Keratinocyte (primary cell): ENCODE measurements around the gene SLIT3. TPM values are rescaled to one million over a fixed set of nuclear protein-coding genes. Genes with fewer than 3 reads are reported as not detected.

ENCODE experiments used
- DNase-seq: peaks from one replicate; pipeline ENCODE4 v3.0.0-alpha.2; 2011; ENCODE audit warnings: low read depth, missing footprints, low spot score
- FAIRE-seq: peaks from 2 replicates; lab custom pipeline; 2011; peaks lifted over from hg19 to GRCh38; lab: Jason Lieb, UNC
- H2AFZ ChIP-seq: 2 replicates; pipeline ENCODE4 v1.6.0; 2012; ENCODE audit warnings: low read length, control low read depth, inconsistent platforms; ENCODE audit not compliant: control insufficient read depth
- H3K27ac ChIP-seq: 2 replicates; pipeline ENCODE4 v1.5.1; 2011; ENCODE audit warnings: low read length; ENCODE audit not compliant: control insufficient read depth, insufficient read depth
- H3K27me3 ChIP-seq: 3 replicates; pipeline ENCODE4 v1.6.0; 2011; ENCODE audit warnings: low read length; ENCODE audit not compliant: control insufficient read depth, insufficient read depth; ENCODE audit errors: extremely low read depth
- H3K36me3 ChIP-seq, 2 experiments: 2 replicates in 1 of 2; 3 replicates in 1 of 2; pipeline ENCODE4 v1.5.1; 2011; ENCODE audit warnings: low read length in 2 of 2, mild to moderate bottlenecking in 1 of 2; ENCODE audit not compliant: control insufficient read depth in 2 of 2, insufficient read depth in 2 of 2; ENCODE audit errors: extremely low read depth in 1 of 2
- H3K4me1 ChIP-seq: 3 replicates; pipeline ENCODE4 v1.5.1; 2011; ENCODE audit warnings: low read length; ENCODE audit not compliant: control insufficient read depth, insufficient read depth; ENCODE audit errors: extremely low read depth
- H3K4me2 ChIP-seq: 3 replicates; pipeline ENCODE4 v1.6.0; 2011; ENCODE audit warnings: low read depth, low read length; ENCODE audit not compliant: control insufficient read depth, insufficient read depth; ENCODE audit errors: extremely low read depth
- H3K4me3 ChIP-seq, 3 experiments: fragments of 200-600 bp in 1 of 3; sonication (generic) in 1 of 3; 2 replicates in 2 of 3; 3 replicates in 1 of 3; pipeline ENCODE4 v1.5.1; 2011 to 2016; ENCODE audit warnings: low read length in 3 of 3, mild to moderate bottlenecking in 3 of 3, control low read depth in 2 of 3, inconsistent platforms in 1 of 3, low read depth in 1 of 3, mixed read lengths in 1 of 3, mixed run types in 1 of 3, moderate library complexity in 1 of 3; ENCODE audit not compliant: control insufficient read depth in 2 of 3, insufficient read depth in 2 of 3; ENCODE audit errors: extremely low read depth in 1 of 3
- H3K79me2 ChIP-seq: 2 replicates; pipeline ENCODE4 v1.6.0; 2012; ENCODE audit warnings: low read length; ENCODE audit not compliant: control insufficient read depth, insufficient read depth
- H3K9ac ChIP-seq: 3 replicates; pipeline ENCODE4 v1.6.0; 2011; ENCODE audit warnings: low read length; ENCODE audit not compliant: control insufficient read depth, insufficient read depth; ENCODE audit errors: extremely low read depth
- H3K9me1 ChIP-seq: 3 replicates; pipeline ENCODE4 v1.6.0; 2011; ENCODE audit warnings: low read length; ENCODE audit not compliant: control insufficient read depth, insufficient read depth; ENCODE audit errors: extremely low read depth
- H3K9me3 ChIP-seq: 2 replicates; pipeline ENCODE4 v1.5.1; 2012; ENCODE audit warnings: low read depth, low read length; ENCODE audit not compliant: control insufficient read depth
- H4K20me1 ChIP-seq: 3 replicates; pipeline ENCODE4 v1.6.0; 2011; ENCODE audit warnings: low read length; ENCODE audit not compliant: control insufficient read depth, insufficient read depth; ENCODE audit errors: extremely low read depth
- EZH2 ChIP-seq: IDR thresholded peaks from one replicate; pipeline ENCODE4 v1.6.1; 2012; ENCODE audit warnings: inconsistent platforms, mild to moderate bottlenecking, low read length, moderate library complexity
- dilution Hi-C: fragments of 300-500 bp; cut with MboI; formaldehyde crosslinking; loops from one replicate; pipeline ENCODE4 v1.7.0; 2020; ENCODE audit warnings: low sequenced_read_pairs; ENCODE audit not compliant: extremely low pct_ligation_motif_present
- polyA plus RNA-seq, 5 experiments: library from polyadenylated mRNA; depleted of rRNA in 3 of 5; stranded (reverse) in 3 of 5; stranded (forward) in 1 of 5; unstranded in 1 of 5; fragments of >200 nt; gene quantifications; 1 replicate in 1 of 5; 2 replicates in 3 of 5; 3 replicates in 1 of 5; pipeline versions ENCODE4 v1.2.1 to v1.2.3, GENCODE V29; 2011 to 2012; ENCODE audit warnings: missing spikeins in 2 of 5, low read depth in 1 of 5, low replicate concordance in 1 of 5
- TF ChIP-seq, protein P1 (sequence below), 3 experiments: IDR thresholded peaks in 1 of 3; conservative IDR thresholded peaks in 1 of 3; optimal IDR thresholded peaks in 1 of 3; 2 replicates in 2 of 3; 3 replicates in 1 of 3; pipeline versions ENCODE3 to v1.5.1; 2011; ENCODE audit warnings: low read length in 3 of 3, mild to moderate bottlenecking in 3 of 3, moderate library complexity in 2 of 3, control low read depth in 1 of 3, inconsistent platforms in 1 of 3; ENCODE audit not compliant: insufficient read depth in 2 of 3; ENCODE audit errors: extremely low read depth in 1 of 3

The SLIT3 gene
- polyA plus RNA-seq, 1 donor (not counting 4 experiments of a cell fraction or from before 2014, with no cell fraction given), result 2.4 TPM

DNA sequence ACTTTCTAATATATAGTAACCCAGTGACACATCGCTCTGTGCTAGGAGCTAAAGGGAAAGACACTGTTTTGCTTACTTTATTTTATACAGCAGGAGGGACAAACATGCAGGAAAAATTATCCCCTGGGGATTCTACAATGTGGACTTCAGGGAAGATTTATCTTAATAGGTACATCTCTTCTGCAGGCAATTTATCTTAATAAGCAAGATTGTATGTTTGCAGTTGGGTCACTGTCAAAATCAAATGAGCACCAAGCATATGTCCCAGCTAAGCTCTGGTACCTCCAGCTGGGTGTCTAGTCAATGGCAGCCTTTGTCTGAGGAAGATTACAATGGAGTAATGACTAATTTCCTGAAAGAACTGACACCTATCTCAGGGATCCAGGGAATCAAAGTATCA is 411.9 kb downstream of the SLIT3 start:
- H3K9ac ChIP-seq, result no peak overlapping the region
- no peaks in the 10 kb centered on the region for H3K36me3 ChIP-seq
- no peaks in the 10 kb centered on the region for H3K9me3 ChIP-seq
- no peak overlapping the region for H2AFZ ChIP-seq
- H3K4me1 ChIP-seq, result no peaks in the 10 kb centered on the region
- no peak overlapping the region for H3K27ac ChIP-seq
- H3K9me1 ChIP-seq, result no peaks in the 10 kb centered on the region
- DNase-seq (no peak), FAIRE-seq (no peak)
- no peaks in the 10 kb centered on the region for H3K27me3 ChIP-seq
- H3K79me2 ChIP-seq, result no peaks in the 10 kb centered on the region
- no peak overlapping the region for H3K4me2 ChIP-seq
- H4K20me1 ChIP-seq, result no peaks in the 10 kb centered on the region
- no peak overlapping the region for H3K4me3 ChIP-seq
- dilution Hi-C loops, result no loop called here
- TF ChIP-seq, protein P1, sequence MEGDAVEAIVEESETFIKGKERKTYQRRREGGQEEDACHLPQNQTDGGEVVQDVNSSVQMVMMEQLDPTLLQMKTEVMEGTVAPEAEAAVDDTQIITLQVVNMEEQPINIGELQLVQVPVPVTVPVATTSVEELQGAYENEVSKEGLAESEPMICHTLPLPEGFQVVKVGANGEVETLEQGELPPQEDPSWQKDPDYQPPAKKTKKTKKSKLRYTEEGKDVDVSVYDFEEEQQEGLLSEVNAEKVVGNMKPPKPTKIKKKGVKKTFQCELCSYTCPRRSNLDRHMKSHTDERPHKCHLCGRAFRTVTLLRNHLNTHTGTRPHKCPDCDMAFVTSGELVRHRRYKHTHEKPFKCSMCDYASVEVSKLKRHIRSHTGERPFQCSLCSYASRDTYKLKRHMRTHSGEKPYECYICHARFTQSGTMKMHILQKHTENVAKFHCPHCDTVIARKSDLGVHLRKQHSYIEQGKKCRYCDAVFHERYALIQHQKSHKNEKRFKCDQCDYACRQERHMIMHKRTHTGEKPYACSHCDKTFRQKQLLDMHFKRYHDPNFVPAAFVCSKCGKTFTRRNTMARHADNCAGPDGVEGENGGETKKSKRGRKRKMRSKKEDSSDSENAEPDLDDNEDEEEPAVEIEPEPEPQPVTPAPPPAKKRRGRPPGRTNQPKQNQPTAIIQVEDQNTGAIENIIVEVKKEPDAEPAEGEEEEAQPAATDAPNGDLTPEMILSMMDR (optimal IDR thresholded peaks at IDR 0.05 in 1 of 3, IDR thresholded peaks at IDR 0.05 in 1 of 3, conservative IDR thresholded peaks at IDR 0.05 in 1 of 3; ENCODE audit: extremely low read depth in 1 of 3, insufficient read depth in 2 of 3, low read length in 3 of 3), result no peak
- no peak for TF ChIP-seq EZH2

GRCh38 chr5:168887931-168888330 is 413.0 kb downstream of the SLIT3 start:
- Histone ChIP-seq H3K4me3 (no peak overlapping the region), H3K9ac (no peak overlapping the region), H4K20me1 (no peaks in the 10 kb centered on the region), H3K9me3 (no peaks in the 10 kb centered on the region), H3K27me3 (no peaks in the 10 kb centered on the region), H3K36me3 (no peaks in the 10 kb centered on the region), H3K27ac (no peak overlapping the region), H2AFZ (no peak overlapping the region), H3K4me2 (no peak overlapping the region), H3K9me1 (no peaks in the 10 kb centered on the region), H3K4me1 (no peaks in the 10 kb centered on the region), H3K79me2 (no peaks in the 10 kb centered on the region)
- TF ChIP-seq, protein P1 (optimal IDR thresholded peaks at IDR 0.05 in 1 of 3, IDR thresholded peaks at IDR 0.05 in 1 of 3, conservative IDR thresholded peaks at IDR 0.05 in 1 of 3; ENCODE audit: extremely low read depth in 1 of 3, insufficient read depth in 2 of 3, low read length in 3 of 3), result no peak
- TF ChIP-seq EZH2, result no peak
- FAIRE-seq, result no peak
- dilution Hi-C loops, result no loop called here
- no peak for DNase-seq
